DND-41 (cell line): Measurements from ENCODE around the gene LBHD1.
A peak's percentile ranks its signal among the peaks of the same experiment; 100 is the strongest.

ENCODE experiments used
- ATAC-seq: fragments of 200-7000 bp; cut with Tn5 transposase; 3 replicates; pipeline ENCODE4 v1.9.1; 2021; ENCODE audit warnings: low read depth; ENCODE audit not compliant: insufficient read depth
- DNase-seq: peaks from one replicate; pipeline ENCODE4 v3.0.0-alpha.2; 2020
- H2AFZ ChIP-seq: 2 replicates; pipeline ENCODE4 v1.6.0; 2012; ENCODE audit warnings: low read depth, low read length
- H3K27ac ChIP-seq: 2 replicates; pipeline ENCODE4 v1.5.1; 2012; ENCODE audit warnings: low read length, inconsistent platforms
- H3K27me3 ChIP-seq: fragments of 200-600 bp; sonication (generic); 2 replicates; pipeline ENCODE4 v1.6.0; 2012; ENCODE audit warnings: low read length, mild to moderate bottlenecking, inconsistent platforms; ENCODE audit not compliant: insufficient read depth, poor library complexity
- H3K36me3 ChIP-seq: 2 replicates; pipeline ENCODE4 v1.5.1; 2012; ENCODE audit warnings: low read length, inconsistent platforms; ENCODE audit not compliant: insufficient read depth
- H3K4me1 ChIP-seq: 2 replicates; pipeline ENCODE4 v1.5.1; 2012; ENCODE audit warnings: mild to moderate bottlenecking, low read length; ENCODE audit not compliant: insufficient read depth
- H3K4me2 ChIP-seq: 2 replicates; pipeline ENCODE4 v1.6.0; 2012; ENCODE audit warnings: mild to moderate bottlenecking, moderate library complexity, low read length, inconsistent platforms; ENCODE audit not compliant: insufficient read depth
- H3K4me3 ChIP-seq, 2 experiments: fragments of 200-600 bp in 1 of 2; shearing (Covaris generic) in 1 of 2; 2 replicates each; pipeline ENCODE4 v1.5.1; 2012 to 2016; ENCODE audit warnings: inconsistent platforms in 2 of 2, low read length in 2 of 2, mild to moderate bottlenecking in 2 of 2, low read depth in 1 of 2, moderate library complexity in 1 of 2
- H3K79me2 ChIP-seq: 2 replicates; pipeline ENCODE4 v1.6.0; 2012; ENCODE audit warnings: low read length, inconsistent platforms; ENCODE audit not compliant: insufficient read depth
- H3K9ac ChIP-seq: 2 replicates; pipeline ENCODE4 v1.6.0; 2012; ENCODE audit warnings: low read depth, mild to moderate bottlenecking, inconsistent platforms, low read length, moderate library complexity
- H3K9me3 ChIP-seq: 2 replicates; pipeline ENCODE4 v1.5.1; 2012; ENCODE audit warnings: low read length, moderate library complexity, mild to moderate bottlenecking, inconsistent platforms; ENCODE audit not compliant: insufficient read depth, severe bottlenecking
- H4K20me1 ChIP-seq: 2 replicates; pipeline ENCODE4 v1.6.0; 2012; ENCODE audit warnings: low read length; ENCODE audit not compliant: insufficient read depth
- CTCF ChIP-seq: IDR thresholded peaks from 2 replicates; pipeline ENCODE4 v1.5.1; 2012; ENCODE audit warnings: borderline replicate concordance, low read length, moderate library complexity, mild to moderate bottlenecking; ENCODE audit not compliant: poor library complexity, severe bottlenecking; ENCODE audit errors: extremely low read depth
- EZH2 ChIP-seq: IDR thresholded peaks from 3 replicates; pipeline ENCODE4 v1.6.1; 2012; ENCODE audit warnings: borderline replicate concordance, low read depth, mild to moderate bottlenecking, moderate library complexity, low read length, inconsistent platforms; ENCODE audit not compliant: severe bottlenecking

Gene LBHD1

GRCh38 chr11:62671608-62672389, at the start of gene LBHD1, which contains the start of gene UQCC3:
Gene LBHD1, minus strand, starts transcription at chr11:62672267. Its CDS starts 2,236 bp downstream, at chr11:62670031.
Gene UQCC3, plus strand, starts transcription at chr11:62671673. Its CDS starts 73 bp downstream, at chr11:62671746.
- peak within 1 kb of the TSS; percentile 90 for H3K9ac ChIP-seq
- H3K9me3 ChIP-seq = no peaks in the 10 kb centered on the region
- H3K27ac ChIP-seq = peak within 1 kb of the TSS; percentile 94
- peak within 1 kb of the TSS; percentile 81 for H2AFZ ChIP-seq
- ATAC-seq (peak; percentile 88), DNase-seq (peak; percentile 85)
- H3K27me3 ChIP-seq = no peaks in the 10 kb centered on the region
- H3K79me2 ChIP-seq = peaks cover 78% of the 10 kb centered on the region
- TF ChIP-seq EZH2 (no peak), CTCF (no peak)
- peaks cover 59% of the 10 kb centered on the region for H3K4me1 ChIP-seq
- H4K20me1 ChIP-seq = peaks cover 4% of the 10 kb centered on the region; the same call in 1 of the 2 replicates
- H3K4me3 ChIP-seq = peak within 1 kb of the TSS; percentile 77 to 91
- H3K36me3 ChIP-seq = peaks cover 47% of the 10 kb centered on the region
- H3K4me2 ChIP-seq = peak within 1 kb of the TSS; percentile 82

- DNase-seq = no peak
- H3K4me2 ChIP-seq = no peak overlapping the region
- TF ChIP-seq EZH2 (no peak), CTCF (no peak)
- H3K36me3 ChIP-seq = peaks cover 98% of the 10 kb centered on the region
- no peak overlapping the region for H3K27ac ChIP-seq
- H3K4me1 ChIP-seq = peaks cover 36% of the 10 kb centered on the region
- peaks cover 16% of the 10 kb centered on the region; the same call in 1 of the 2 replicates for H4K20me1 ChIP-seq
- no peak overlapping the region for H3K9ac ChIP-seq
- no peak overlapping the region for H2AFZ ChIP-seq
- H3K9me3 ChIP-seq = no peaks in the 10 kb centered on the region
- H3K4me3 ChIP-seq = no peak overlapping the region
- ATAC-seq = no peak
- H3K27me3 ChIP-seq = no peaks in the 10 kb centered on the region
- H3K79me2 ChIP-seq = peaks cover 96% of the 10 kb centered on the region
These were observed 47.4 kb upstream of the LBHD1 start for GRCh38 chr11:62719302-62719978.

- H3K36me3 ChIP-seq = peaks cover 95% of the 10 kb centered on the region
- TF ChIP-seq CTCF = no peak
- TF ChIP-seq EZH2 = no peak
- H4K20me1 ChIP-seq = no peaks in the 10 kb centered on the region
- DNase-seq = no peak
- no peak overlapping the region for H3K4me3 ChIP-seq
- no peak overlapping the region for H3K27ac ChIP-seq
- H3K9ac ChIP-seq = no peak overlapping the region
- ATAC-seq = no peak
- H2AFZ ChIP-seq = no peak overlapping the region
- H3K27me3 ChIP-seq = no peaks in the 10 kb centered on the region
- no peaks in the 10 kb centered on the region for H3K9me3 ChIP-seq
- H3K4me2 ChIP-seq = no peak overlapping the region
- H3K79me2 ChIP-seq = peaks cover 74% of the 10 kb centered on the region
- H3K4me1 ChIP-seq = peaks cover 11% of the 10 kb centered on the region
These were observed 44.7 kb upstream of the LBHD1 start for GRCh38 chr11:62716816-62717215.
